ENCODE measurements around the gene GPR137.

- TF ChIP-seq CTCF (conservative IDR thresholded peaks at IDR 0.05; ENCODE audit: low read depth, low read length), result no peak
- TF ChIP-seq EZH2 (IDR thresholded peaks at IDR 0.05; ENCODE audit: low read length, unreplicated experiment), result no peak
- no peak for TF ChIP-seq EZH2phosphoT487 (IDR thresholded peaks at IDR 0.05; ENCODE audit: borderline replicate concordance, low read length)
Measured at GRCh38 chr11:64330888-64331287, 45.2 kb downstream of the GPR137 start.

Measured in PC-3 (cell line).